Ovary (tissue), 3 donors: Measurements from ENCODE around the gene RALBP1.

Experiments used
- CTCF ChIP-seq, 3 donors: fragments of 450-650 bp in 2 of 3; fragments of 200-600 bp in 1 of 3; IDR thresholded peaks; one replicate each; pipeline versions ENCODE4 v1.5.1 to v1.8.0; 2016 to 2022; ENCODE audit warnings: antibody characterized with exemption in 3 of 3, mild to moderate bottlenecking in 1 of 3
- EP300 ChIP-seq: sonication (generic); formaldehyde crosslinking; IDR thresholded peaks from one replicate; pipeline ENCODE4 v1.6.1; 2017; ENCODE audit warnings: antibody characterized with exemption
- POLR2A ChIP-seq: fragments of 450-650 bp; IDR thresholded peaks from one replicate; pipeline ENCODE4 v1.6.1; 2017; ENCODE audit warnings: antibody characterized with exemption, mild to moderate bottlenecking, moderate library complexity
- donor health status: DM: no; HTN: no; CAD: no.

GRCh38 chr18:9495465-9495864 lies 20.2 kb downstream of the RALBP1 start:
- TF ChIP-seq CTCF (IDR thresholded peaks at IDR 0.05) (no peak), POLR2A (no peak), EP300 (no peak)
